ENCODE data around the gene SLC15A5.

The SLC15A5 gene

GRCh38 chr12:16303939-16304338, 26.5 kb upstream of the SLC15A5 start:
- no peaks in the 10 kb centered on the region for H3K4me1 ChIP-seq (ENCODE audit: control insufficient read depth, insufficient read depth, low read length)
- H3K9me3 ChIP-seq (ENCODE audit: control insufficient read depth, insufficient read depth, low read depth, low read length), result no peaks in the 10 kb centered on the region
- ChIA-PET POLR2A (no interaction called here), CTCF (no interaction called here)
- TF ChIP-seq ELK4 (IDR thresholded peaks at IDR 0.05; ENCODE audit: borderline replicate concordance, low read depth, low read length), result no peak
- TF ChIP-seq AEBP2 (tag by site-specific recombination; IDR thresholded peaks at IDR 0.05; ENCODE audit: borderline replicate concordance), result no peak
- TF ChIP-seq ZNF560 (tag by site-specific recombination; IDR thresholded peaks at IDR 0.05; ENCODE audit: borderline replicate concordance), result no peak
- TF ChIP-seq KLF9 (tag by site-specific recombination; IDR thresholded peaks at IDR 0.05; ENCODE audit: low read depth), result no peak
- no peak overlapping the region for H3K4me3 ChIP-seq (ENCODE audit: low read depth, low read length)
- H3K27ac ChIP-seq (ENCODE audit: extremely low read depth, low read depth, low read length), result no peak overlapping the region
- H3K36me3 ChIP-seq (ENCODE audit: control insufficient read depth in 2 of 2, insufficient read depth in 1 of 2, low read length in 2 of 2), result no peaks in the 10 kb centered on the region

- H3K36me3 ChIP-seq (ENCODE audit: control insufficient read depth in 2 of 2, insufficient read depth in 1 of 2, low read length in 2 of 2), result no peaks in the 10 kb centered on the region
- no peak overlapping the region for H3K4me3 ChIP-seq (ENCODE audit: low read depth, low read length)
- POLR2A ChIA-PET, result no interaction called here
- TF ChIP-seq KLF16 (tag by site-specific recombination; IDR thresholded peaks at IDR 0.05) (no peak), ZNF645 (tag by site-specific recombination; IDR thresholded peaks at IDR 0.05) (no peak), ZNF658 (tag by site-specific recombination; IDR thresholded peaks at IDR 0.05) (no peak), ZSCAN4 (tag by site-specific recombination; IDR thresholded peaks at IDR 0.05) (no peak), KLF8 (tag by site-specific recombination; IDR thresholded peaks at IDR 0.05) (no peak), ZNF341 (tag by site-specific recombination; IDR thresholded peaks at IDR 0.05; ENCODE audit: low read depth) (no peak), ZNF48 (tag by site-specific recombination; IDR thresholded peaks at IDR 0.05) (no peak), ZNF18 (tag by site-specific recombination; IDR thresholded peaks at IDR 0.05) (no peak), HOXA7 (CRISPR knock-in tag; IDR thresholded peaks at IDR 0.05; ENCODE audit: borderline replicate concordance) (no peak), PRDM1 (tag by site-specific recombination; IDR thresholded peaks at IDR 0.05) (no peak), BCL11A (tag by site-specific recombination; IDR thresholded peaks at IDR 0.05; ENCODE audit: low read depth) (no peak), ZNF24 (tag by site-specific recombination; IDR thresholded peaks at IDR 0.05) (no peak), AEBP2 (tag by site-specific recombination; IDR thresholded peaks at IDR 0.05; ENCODE audit: borderline replicate concordance) (no peak), ZNF626 (tag by site-specific recombination; IDR thresholded peaks at IDR 0.05) (no peak), ZNF791 (tag by site-specific recombination; IDR thresholded peaks at IDR 0.05) (no peak), ZNF174 (tag by site-specific recombination; IDR thresholded peaks at IDR 0.05) (no peak)
- H3K4me1 ChIP-seq (ENCODE audit: control insufficient read depth, insufficient read depth, low read length), result no peaks in the 10 kb centered on the region
- no peak overlapping the region for H3K27ac ChIP-seq (ENCODE audit: extremely low read depth, low read depth, low read length)
- no peaks in the 10 kb centered on the region for H3K9me3 ChIP-seq (ENCODE audit: control insufficient read depth, insufficient read depth, low read depth, low read length)
- CTCF ChIA-PET, result interaction anchor here (0.5 kb wide), 1 partner anchor 113 kb away, joined by 3 read pairs; no protein-coding TSS in a partner anchor
These were observed 23.3 kb upstream of the SLC15A5 start for GRCh38 chr12:16300736-16301135.
